ENCODE measurements around the gene ZNF691.

Gene ZNF691

GRCh38 chr1:42873670-42874069, 27.3 kb downstream of the ZNF691 start:
- H3K36me3 ChIP-seq (ENCODE audit: low read length), result no peaks in the 10 kb centered on the region
- H3K4me2 ChIP-seq (ENCODE audit: low read depth, low read length, poor library complexity, severe bottlenecking), result no peak overlapping the region
- no peak overlapping the region for H3K4me3 ChIP-seq (ENCODE audit: insufficient read depth, low read length, poor library complexity, severe bottlenecking)
- H3K79me2 ChIP-seq (ENCODE audit: insufficient read depth, low read length), result no peaks in the 10 kb centered on the region
- no peak overlapping the region for H3K9ac ChIP-seq (ENCODE audit: low read length)
- no peak overlapping the region for H3K27ac ChIP-seq (ENCODE audit: low read depth, low read length)
- no peaks in the 10 kb centered on the region for H3K9me3 ChIP-seq (ENCODE audit: insufficient read depth, low read length)
- no peak overlapping the region for H2AFZ ChIP-seq (ENCODE audit: low read depth, low read length, severe bottlenecking)
- no peaks in the 10 kb centered on the region for H4K20me1 ChIP-seq (ENCODE audit: low read depth, low read length)
- no peaks in the 10 kb centered on the region for H3K9me2 ChIP-seq (replicated peaks; ENCODE audit: insufficient read depth, low read length)
- TF ChIP-seq CTCF (IDR thresholded peaks at IDR 0.05; ENCODE audit: insufficient read depth, low read length, poor library complexity, severe bottlenecking) (no peak), EZH2phosphoT487 (conservative IDR thresholded peaks at IDR 0.05; ENCODE audit: low read length) (no peak)
- H3K27me3 ChIP-seq (ENCODE audit: low read length), result no peaks in the 10 kb centered on the region
- H3F3A ChIP-seq (ENCODE audit: insufficient read depth), result no peaks in the 10 kb centered on the region

- H3K4me3 ChIP-seq (ENCODE audit: insufficient read depth, low read length, poor library complexity, severe bottlenecking), result no peak overlapping the region
- no peak overlapping the region for H3K27ac ChIP-seq (ENCODE audit: low read depth, low read length)
- H3K9me3 ChIP-seq (ENCODE audit: insufficient read depth, low read length), result peaks cover 17% of the 10 kb centered on the region; the same call in 1 of the 2 replicates
- H3K9me2 ChIP-seq (replicated peaks; ENCODE audit: insufficient read depth, low read length), result no peaks in the 10 kb centered on the region
- no peak overlapping the region for H3K9ac ChIP-seq (ENCODE audit: low read length)
- no peaks in the 10 kb centered on the region for H3K36me3 ChIP-seq (ENCODE audit: low read length)
- H2AFZ ChIP-seq (ENCODE audit: low read depth, low read length, severe bottlenecking), result no peak overlapping the region
- TF ChIP-seq EZH2phosphoT487 (conservative IDR thresholded peaks at IDR 0.05; ENCODE audit: low read length) (no peak), CTCF (IDR thresholded peaks at IDR 0.05; ENCODE audit: insufficient read depth, low read length, poor library complexity, severe bottlenecking) (no peak)
- no peaks in the 10 kb centered on the region for H3F3A ChIP-seq (ENCODE audit: insufficient read depth)
- no peaks in the 10 kb centered on the region for H4K20me1 ChIP-seq (ENCODE audit: low read depth, low read length)
- H3K27me3 ChIP-seq (ENCODE audit: low read length), result no peaks in the 10 kb centered on the region
- no peaks in the 10 kb centered on the region for H3K79me2 ChIP-seq (ENCODE audit: insufficient read depth, low read length)
- no peak overlapping the region for H3K4me2 ChIP-seq (ENCODE audit: low read depth, low read length, poor library complexity, severe bottlenecking)
Observed at GRCh38 chr1:42876009-42876408, 29.6 kb downstream of the ZNF691 start.

GRCh38 chr1:42877380-42877779, 31.0 kb downstream of the ZNF691 start:
- TF ChIP-seq CTCF (IDR thresholded peaks at IDR 0.05; ENCODE audit: insufficient read depth, low read length, poor library complexity, severe bottlenecking) (no peak), EZH2phosphoT487 (conservative IDR thresholded peaks at IDR 0.05; ENCODE audit: low read length) (no peak)
- H3K9ac ChIP-seq (ENCODE audit: low read length), result no peak overlapping the region
- H3K9me3 ChIP-seq (ENCODE audit: insufficient read depth, low read length), result peaks cover 23% of the 10 kb centered on the region; the same call in 1 of the 2 replicates
- H3K27ac ChIP-seq (ENCODE audit: low read depth, low read length), result no peak overlapping the region
- no peaks in the 10 kb centered on the region for H3K79me2 ChIP-seq (ENCODE audit: insufficient read depth, low read length)
- no peaks in the 10 kb centered on the region for H4K20me1 ChIP-seq (ENCODE audit: low read depth, low read length)
- no peak overlapping the region for H2AFZ ChIP-seq (ENCODE audit: low read depth, low read length, severe bottlenecking)
- H3K4me2 ChIP-seq (ENCODE audit: low read depth, low read length, poor library complexity, severe bottlenecking), result no peak overlapping the region
- H3K9me2 ChIP-seq (replicated peaks; ENCODE audit: insufficient read depth, low read length), result no peaks in the 10 kb centered on the region
- no peak overlapping the region for H3K4me3 ChIP-seq (ENCODE audit: insufficient read depth, low read length, poor library complexity, severe bottlenecking)
- H3K27me3 ChIP-seq (ENCODE audit: low read length), result no peaks in the 10 kb centered on the region
- H3K36me3 ChIP-seq (ENCODE audit: low read length), result no peaks in the 10 kb centered on the region
- H3F3A ChIP-seq (ENCODE audit: insufficient read depth), result no peaks in the 10 kb centered on the region
